NCI-H128 (cell line): ENCODE measurements around the gene STARD13.

ENCODE experiments used
- DNase-seq: peaks from one replicate; lab custom pipeline; 2025; ENCODE audit not compliant: unreplicated experiment; lab: John Stamatoyannopoulos, UW

STARD13 gene

GRCh38 chr13:33277037-33277740, 8.4 kb downstream of the STARD13 start:
- DNase-seq, result no peak

- DNase-seq, result no peak
Observed at GRCh38 chr13:33276570-33276969, 9.0 kb downstream of the STARD13 start.

GRCh38 chr13:33275916-33276315, 9.6 kb downstream of the STARD13 start:
- DNase-seq, result no peak

- DNase-seq, result no peak
Observed at GRCh38 chr13:33274264-33274663, 11.3 kb downstream of the STARD13 start.

GRCh38 chr13:33272531-33273124, 12.9 kb downstream of the STARD13 start:
- DNase-seq, result no peak

GRCh38 chr13:33271759-33272158, 13.8 kb downstream of the STARD13 start:
- DNase-seq, result no peak

- DNase-seq, result no peak
Observed at GRCh38 chr13:33270895-33271538, 14.5 kb downstream of the STARD13 start.

- no peak for DNase-seq
Observed at GRCh38 chr13:33265607-33266006, 19.9 kb downstream of the STARD13 start.

- no peak for DNase-seq
Observed at GRCh38 chr13:33265133-33265532, 20.4 kb downstream of the STARD13 start.

GRCh38 chr13:33264620-33264978, 21.0 kb downstream of the STARD13 start:
- no peak for DNase-seq

- no peak for DNase-seq
Observed at GRCh38 chr13:33263976-33264619, 21.5 kb downstream of the STARD13 start.

GRCh38 chr13:33263484-33263883, 22.1 kb downstream of the STARD13 start:
- no peak for DNase-seq

GRCh38 chr13:33262997-33263396, 22.6 kb downstream of the STARD13 start:
- DNase-seq, result no peak

GRCh38 chr13:33262594-33262993, 23.0 kb downstream of the STARD13 start:
- DNase-seq, result no peak

GRCh38 chr13:33262062-33262487, 23.5 kb downstream of the STARD13 start:
- DNase-seq, result no peak

- no peak for DNase-seq
Observed at GRCh38 chr13:33261387-33262061, 24.0 kb downstream of the STARD13 start.

- no peak for DNase-seq
Observed at GRCh38 chr13:33260168-33261098, 25.1 kb downstream of the STARD13 start.

- DNase-seq, result no peak
Observed at GRCh38 chr13:33259296-33259695, 26.3 kb downstream of the STARD13 start.

- no peak for DNase-seq
Observed at GRCh38 chr13:33258808-33259193, 26.8 kb downstream of the STARD13 start.
